Thoracic aorta (tissue), 2 donors: Measurements from ENCODE around the gene TRIM33. TPM values are rescaled to one million over a fixed set of nuclear protein-coding genes. Genes with fewer than 3 reads are reported as not detected.

ENCODE experiments used
- ATAC-seq: fragments of 150-250 bp; one replicate; pipeline ENCODE4 v1.8.0; 2017; ENCODE audit warnings: low read depth; ENCODE audit not compliant: insufficient number of reproducible peaks, low FRiP score
- DNase-seq: peaks from one replicate; pipeline ENCODE4 v3.0.0-alpha.2; 2020; ENCODE audit warnings: low spot score
- H3K27ac ChIP-seq, 2 donors: fragments of 200-600 bp; sonication (generic); 1 replicate in 1 of 2; 2 replicates in 1 of 2; pipeline ENCODE4 v1.5.1; 2016; ENCODE audit warnings: mild to moderate bottlenecking in 2 of 2, moderate library complexity in 2 of 2
- H3K27me3 ChIP-seq: fragments of 200-600 bp; sonication (generic); replicated peaks from 2 replicates; pipeline ENCODE4 v1.6.0; 2016; ENCODE audit warnings: mild to moderate bottlenecking; ENCODE audit not compliant: insufficient read depth
- H3K36me3 ChIP-seq: fragments of 200-600 bp; sonication (generic); one replicate; pipeline ENCODE4 v1.5.1; 2016
- H3K4me1 ChIP-seq, 2 donors: fragments of 200-600 bp; sonication (generic); 1 replicate in 1 of 2; 2 replicates in 1 of 2; pipeline versions ENCODE4 v1.5.1 to v1.6.0; 2016; ENCODE audit warnings: low read depth in 2 of 2, mild to moderate bottlenecking in 1 of 2; ENCODE audit not compliant: control insufficient read depth in 1 of 2
- H3K4me3 ChIP-seq: fragments of 200-600 bp; sonication (generic); 2 replicates; pipeline ENCODE4 v1.5.1; 2016; ENCODE audit warnings: mild to moderate bottlenecking
- H3K9me3 ChIP-seq: fragments of 200-600 bp; sonication (generic); 2 replicates; pipeline ENCODE4 v1.5.1; 2016
- CTCF ChIP-seq: fragments of 200-600 bp; sonication (generic); IDR thresholded peaks from one replicate; pipeline ENCODE4 v1.5.1; 2019; ENCODE audit warnings: antibody characterized with exemption
- total RNA-seq, 2 donors: library from RNA; depleted of rRNA; stranded (reverse); fragments of >200 nt; gene quantifications; one replicate each; pipeline versions ENCODE4 v1.1.0 to v1.2.3, GENCODE V29; 2016

TRIM33 gene
- total RNA-seq, 2 donors from 2014 or later: 29.4 to 61.2 TPM

DNA sequence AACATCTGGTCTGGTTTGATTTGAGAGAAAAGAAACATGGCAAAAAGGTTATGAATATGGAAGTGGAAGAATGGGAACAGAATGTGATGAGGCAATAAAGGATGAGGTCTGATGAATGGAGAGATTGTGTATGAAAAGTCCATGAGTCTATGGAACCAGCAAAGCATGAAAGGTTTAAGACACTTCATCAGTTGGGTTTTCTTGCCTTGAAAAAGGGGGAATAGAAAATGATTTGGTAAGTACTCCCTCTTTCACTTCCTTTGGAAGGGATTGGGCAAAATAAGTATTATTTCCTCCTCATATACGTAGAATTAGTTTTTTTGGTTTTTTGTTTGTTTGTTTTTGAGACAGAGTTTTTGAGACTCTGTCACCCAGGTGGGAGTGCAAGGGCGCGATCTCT is 155.8 kb downstream of the TRIM33 start:
- Histone ChIP-seq H3K9me3 (no peaks in the 10 kb centered on the region), H3K27ac (no peak overlapping the region), H3K4me1 (peaks cover 6 to 12% of the 10 kb centered on the region in 2 donors), H3K36me3 (no peaks in the 10 kb centered on the region), H3K27me3 (no peaks in the 10 kb centered on the region), H3K4me3 (no peak overlapping the region)
- TF ChIP-seq CTCF: no peak
- DNase-seq (no peak), ATAC-seq (no peak)

DNA sequence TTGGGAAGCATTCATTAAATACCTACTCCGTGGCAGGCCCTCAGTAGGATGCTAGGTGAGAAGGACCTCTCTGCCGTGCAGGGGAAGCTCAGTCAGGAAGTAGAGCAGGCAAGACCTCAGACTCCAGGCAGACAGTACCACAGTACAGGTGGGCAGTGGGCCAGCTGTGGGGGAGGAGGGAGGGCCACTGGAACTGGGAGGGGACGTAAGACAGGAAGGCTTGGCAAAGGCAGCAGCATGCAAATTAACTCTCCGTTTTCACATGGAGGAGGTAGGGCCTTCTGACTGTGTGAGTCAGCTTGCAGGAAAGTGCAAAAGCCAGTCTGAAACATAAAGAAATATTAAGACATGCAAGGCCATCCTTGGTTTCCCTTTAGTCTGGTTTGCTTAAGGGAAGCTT is 157.7 kb downstream of the TRIM33 start:
- Histone ChIP-seq H3K4me3 (no peak overlapping the region), H3K4me1 (peaks cover 6 to 12% of the 10 kb centered on the region in 2 donors), H3K27me3 (no peaks in the 10 kb centered on the region), H3K36me3 (no peaks in the 10 kb centered on the region), H3K9me3 (no peaks in the 10 kb centered on the region), H3K27ac (no peak overlapping the region)
- ATAC-seq: no peak
- no peak for DNase-seq
- no peak for TF ChIP-seq CTCF

- H3K36me3 ChIP-seq: no peaks in the 10 kb centered on the region
- DNase-seq (no peak), ATAC-seq (no peak)
- no peaks in the 10 kb centered on the region for H3K27me3 ChIP-seq
- peaks cover 6 to 12% of the 10 kb centered on the region in 2 donors for H3K4me1 ChIP-seq
- H3K27ac ChIP-seq: no peak overlapping the region
- TF ChIP-seq CTCF: no peak
- no peak overlapping the region for H3K4me3 ChIP-seq
- H3K9me3 ChIP-seq: no peaks in the 10 kb centered on the region
Observed at GRCh38 chr1:114352797-114353196, 158.2 kb downstream of the TRIM33 start.

GRCh38 chr1:114350731-114351445 is 160.1 kb downstream of the TRIM33 start:
- Histone ChIP-seq H3K4me3 (no peak overlapping the region), H3K4me1 (peaks cover 6 to 18% of the 10 kb centered on the region in 2 donors), H3K27me3 (no peaks in the 10 kb centered on the region), H3K9me3 (no peaks in the 10 kb centered on the region), H3K27ac (no peak overlapping the region), H3K36me3 (no peaks in the 10 kb centered on the region)
- DNase-seq: no peak
- no peak for TF ChIP-seq CTCF
- ATAC-seq: no peak

DNA sequence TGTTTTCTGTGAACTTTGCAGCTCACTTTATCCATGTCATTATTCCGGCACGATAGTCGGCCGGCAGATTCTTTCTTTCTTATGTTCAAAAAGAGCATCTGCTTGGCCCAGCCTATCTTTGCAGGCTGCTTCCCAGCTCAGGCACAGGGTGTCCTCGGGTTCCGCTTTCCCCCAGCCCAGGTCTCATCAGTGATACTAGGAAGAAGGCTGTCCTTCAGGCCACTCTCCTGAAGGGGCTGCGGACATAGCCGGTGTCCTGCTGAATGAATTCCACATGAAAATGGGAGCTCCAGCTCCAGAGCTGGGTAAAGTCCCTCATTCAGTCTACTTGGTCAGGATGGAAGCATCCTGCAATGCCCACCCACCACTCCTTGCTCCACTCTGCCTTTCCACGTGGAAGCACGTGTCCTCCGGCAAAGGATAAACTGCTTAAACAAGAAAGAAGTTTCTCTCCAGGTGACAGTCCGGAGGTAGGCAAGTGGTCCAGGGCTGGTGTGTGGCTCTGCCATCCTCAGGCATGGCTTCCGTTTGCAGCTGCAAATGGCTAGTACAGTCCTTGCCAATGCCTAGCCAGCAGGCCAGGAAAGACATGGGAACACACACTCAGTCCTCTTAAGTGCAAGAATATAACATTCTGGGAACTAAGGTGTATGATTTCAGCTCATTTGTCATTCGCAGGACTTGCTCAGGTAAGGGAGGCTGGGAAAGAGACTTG is 161.0 kb downstream of the TRIM33 start:
- TF ChIP-seq CTCF: no peak
- no peak for ATAC-seq

More for the DNA sequence above, 161.0 kb downstream of the TRIM33 start:
- Histone ChIP-seq H3K27ac (no peak overlapping the region), H3K4me3 (no peak overlapping the region), H3K9me3 (no peaks in the 10 kb centered on the region), H3K36me3 (no peaks in the 10 kb centered on the region), H3K4me1 (peaks cover 6 to 23% of the 10 kb centered on the region in 2 donors), H3K27me3 (no peaks in the 10 kb centered on the region)
- DNase-seq: no peak
